Neutrophil (primary cell): ENCODE measurements around the gene BLVRA.

Experiments
- H3K27ac ChIP-seq: fragments of 200-600 bp; sonication (generic); 2 replicates; pipeline ENCODE4 v1.5.1; 2016; ENCODE audit warnings: mild to moderate bottlenecking, moderate library complexity
- H3K27me3 ChIP-seq: fragments of 200-600 bp; sonication (generic); 2 replicates; pipeline ENCODE4 v1.6.0; 2016; ENCODE audit warnings: mild to moderate bottlenecking
- H3K36me3 ChIP-seq: fragments of 200-600 bp; sonication (generic); 2 replicates; pipeline ENCODE4 v1.5.1; 2017
- H3K4me1 ChIP-seq, 2 experiments: fragments of 200-600 bp in 1 of 2; sonication (generic) in 1 of 2; 1 replicate in 1 of 2; 2 replicates in 1 of 2; pipeline versions ENCODE4 v1.5.1 to v1.6.1; 2013 to 2016; ENCODE audit warnings: low read depth in 1 of 2, low read length in 1 of 2, mild to moderate bottlenecking in 1 of 2, moderate library complexity in 1 of 2; ENCODE audit not compliant: control insufficient read depth in 1 of 2, insufficient read depth in 1 of 2
- H3K4me3 ChIP-seq, 2 experiments: fragments of 200-600 bp in 1 of 2; sonication (generic) in 1 of 2; 1 replicate in 1 of 2; 2 replicates in 1 of 2; pipeline ENCODE4 v1.5.1; 2013 to 2016; ENCODE audit warnings: low read depth in 1 of 2, low read length in 1 of 2, mild to moderate bottlenecking in 1 of 2, moderate library complexity in 1 of 2
- H3K9me3 ChIP-seq: fragments of 200-600 bp; sonication (generic); 2 replicates; pipeline ENCODE4 v1.5.1; 2016
- TF ChIP-seq, protein P1 (sequence below): fragments of 200-600 bp; sonication (generic); IDR thresholded peaks from 2 replicates; pipeline ENCODE4 v1.5.1; 2016; ENCODE audit warnings: antibody characterized with exemption

Gene BLVRA

DNA sequence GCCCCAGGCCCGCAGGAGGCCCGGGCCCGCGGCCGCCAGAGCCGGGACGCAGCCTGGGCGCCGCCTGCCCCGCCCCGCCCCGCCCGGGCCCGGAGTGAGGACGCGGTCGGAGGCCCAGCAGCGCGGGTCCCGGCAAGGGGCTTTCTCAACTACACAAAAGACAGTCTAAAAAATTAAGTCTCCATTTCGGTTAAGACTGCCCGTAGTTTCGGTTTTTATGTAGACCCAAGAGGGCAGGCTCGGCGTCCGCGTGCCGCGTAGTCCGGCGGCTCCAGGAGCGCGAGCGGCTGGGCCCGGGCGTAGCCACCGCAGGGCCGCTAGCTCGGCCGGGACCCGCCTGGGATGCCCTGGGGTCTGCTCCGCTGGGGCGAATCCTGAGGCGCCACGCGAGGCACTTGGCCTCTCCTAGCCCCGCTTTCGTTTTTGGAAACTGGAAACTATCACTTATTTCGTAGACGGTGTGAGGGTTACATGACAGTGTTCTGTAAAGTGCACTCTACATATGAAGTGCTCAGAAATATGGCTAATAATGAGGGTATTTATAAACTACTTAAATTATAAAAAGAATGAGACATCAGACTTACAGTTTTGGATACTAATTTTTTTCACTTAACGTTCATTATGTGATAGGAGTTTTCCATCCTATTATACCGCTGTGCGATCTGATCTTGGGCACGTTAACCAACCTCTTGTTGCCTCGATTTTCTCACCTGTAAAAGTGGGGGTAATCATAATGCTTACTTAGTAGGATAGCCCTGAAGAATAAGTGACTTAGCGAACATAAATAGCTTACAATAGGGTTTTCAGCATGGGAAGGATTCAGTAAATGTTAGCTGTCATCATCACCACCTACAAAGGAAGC is 573 bp downstream of the BLVRA start:
- Histone ChIP-seq H3K4me1 (peaks cover 15 to 20% of the 10 kb centered on the region in 2 experiments), H3K36me3 (no peaks in the 10 kb centered on the region), H3K27me3 (peaks cover 5% of the 10 kb centered on the region), H3K9me3 (no peaks in the 10 kb centered on the region), H3K27ac (peak overlapping the region; percentile 51), H3K4me3 (peak overlapping the region; percentile 71 to 73)
- TF ChIP-seq, protein P1, sequence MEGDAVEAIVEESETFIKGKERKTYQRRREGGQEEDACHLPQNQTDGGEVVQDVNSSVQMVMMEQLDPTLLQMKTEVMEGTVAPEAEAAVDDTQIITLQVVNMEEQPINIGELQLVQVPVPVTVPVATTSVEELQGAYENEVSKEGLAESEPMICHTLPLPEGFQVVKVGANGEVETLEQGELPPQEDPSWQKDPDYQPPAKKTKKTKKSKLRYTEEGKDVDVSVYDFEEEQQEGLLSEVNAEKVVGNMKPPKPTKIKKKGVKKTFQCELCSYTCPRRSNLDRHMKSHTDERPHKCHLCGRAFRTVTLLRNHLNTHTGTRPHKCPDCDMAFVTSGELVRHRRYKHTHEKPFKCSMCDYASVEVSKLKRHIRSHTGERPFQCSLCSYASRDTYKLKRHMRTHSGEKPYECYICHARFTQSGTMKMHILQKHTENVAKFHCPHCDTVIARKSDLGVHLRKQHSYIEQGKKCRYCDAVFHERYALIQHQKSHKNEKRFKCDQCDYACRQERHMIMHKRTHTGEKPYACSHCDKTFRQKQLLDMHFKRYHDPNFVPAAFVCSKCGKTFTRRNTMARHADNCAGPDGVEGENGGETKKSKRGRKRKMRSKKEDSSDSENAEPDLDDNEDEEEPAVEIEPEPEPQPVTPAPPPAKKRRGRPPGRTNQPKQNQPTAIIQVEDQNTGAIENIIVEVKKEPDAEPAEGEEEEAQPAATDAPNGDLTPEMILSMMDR = no peak

DNA sequence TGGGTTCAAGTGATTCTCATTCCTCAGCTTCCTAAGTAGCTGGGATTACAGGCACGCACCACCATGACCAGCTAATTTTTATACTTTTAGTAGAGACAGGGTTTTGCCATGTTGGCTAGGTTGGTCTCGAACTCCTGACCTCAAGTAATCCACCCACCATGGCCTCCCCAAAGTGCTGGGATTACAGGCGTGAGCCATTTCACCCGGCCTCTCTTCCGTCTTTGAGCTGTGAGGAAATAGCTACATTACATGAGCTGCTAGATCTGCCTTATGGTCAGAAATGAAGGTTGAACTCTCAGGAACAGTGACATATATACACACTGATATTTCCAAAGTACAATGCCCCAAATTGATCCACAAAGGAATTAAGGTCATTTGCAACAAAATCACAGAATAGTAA is 2.4 kb downstream of the BLVRA start:
- H3K4me3 ChIP-seq = no peak overlapping the region
- no peaks in the 10 kb centered on the region for H3K36me3 ChIP-seq
- peaks cover 25 to 35% of the 10 kb centered on the region in 2 experiments for H3K4me1 ChIP-seq
- no peaks in the 10 kb centered on the region for H3K9me3 ChIP-seq
- H3K27me3 ChIP-seq = peaks cover 5% of the 10 kb centered on the region
- TF ChIP-seq, protein P1 = no peak
- H3K27ac ChIP-seq = no peak overlapping the region

DNA sequence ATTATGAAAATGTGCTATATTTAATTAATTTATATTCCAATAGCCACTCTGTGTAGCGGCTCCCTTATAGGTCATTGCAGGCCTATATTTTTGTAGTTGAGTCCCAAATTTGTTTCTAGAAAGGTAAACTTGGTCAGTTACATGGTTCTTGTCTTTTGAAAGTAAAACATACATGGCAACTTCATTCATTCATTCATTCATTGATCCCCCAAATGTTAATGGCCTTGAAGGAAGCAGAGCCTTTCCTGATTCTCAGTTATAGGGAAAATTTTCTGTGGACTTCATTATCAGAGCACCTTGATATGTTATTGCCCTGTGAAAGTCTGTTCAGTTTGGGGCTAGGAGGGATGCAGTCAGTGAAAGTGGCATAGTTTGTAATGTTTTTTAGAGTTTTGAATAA is 2.9 kb downstream of the BLVRA start:
- TF ChIP-seq, protein P1 = no peak
- Histone ChIP-seq H3K27me3 (peaks cover 5% of the 10 kb centered on the region), H3K36me3 (no peaks in the 10 kb centered on the region), H3K9me3 (no peaks in the 10 kb centered on the region), H3K4me3 (no peak overlapping the region), H3K27ac (no peak overlapping the region), H3K4me1 (peaks cover 25 to 35% of the 10 kb centered on the region in 2 experiments)

DNA sequence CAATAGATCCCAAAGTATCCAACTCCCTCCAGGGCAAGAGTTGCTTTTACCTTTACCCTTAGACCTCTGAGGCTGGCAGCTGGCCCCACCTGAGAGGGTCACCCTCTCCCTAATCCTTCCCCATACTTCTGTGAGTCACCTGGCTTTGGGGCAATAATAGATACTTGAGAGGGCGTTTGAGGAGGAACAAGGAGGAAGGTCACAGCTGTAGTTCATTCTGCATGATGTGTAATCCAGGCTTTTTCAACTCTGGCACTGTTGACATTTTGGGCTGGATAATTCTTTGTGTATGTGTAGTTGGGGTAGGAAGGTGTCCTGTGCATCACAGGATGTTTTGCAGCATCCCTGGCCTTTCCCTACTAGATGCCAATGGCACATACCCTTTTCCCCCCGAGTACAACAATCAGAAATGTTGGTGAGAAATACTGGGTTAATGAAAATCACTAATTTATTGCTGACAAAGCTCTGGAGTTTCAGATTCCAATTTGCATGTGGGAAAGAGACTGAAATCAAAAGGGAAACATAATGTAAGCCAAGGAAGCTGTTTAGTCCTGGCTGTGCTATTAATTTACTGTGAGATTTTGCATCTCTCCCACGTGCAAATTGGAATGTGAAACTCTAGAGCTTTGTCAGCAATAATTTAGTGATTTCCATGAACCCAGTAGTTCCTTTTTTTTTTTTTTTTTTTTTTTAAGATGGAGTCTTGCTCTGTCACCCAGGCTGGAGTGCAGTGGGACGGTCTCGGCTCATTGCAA is 3.6 kb downstream of the BLVRA start:
- H3K27ac ChIP-seq = peak overlapping the region; percentile 8

DNA sequence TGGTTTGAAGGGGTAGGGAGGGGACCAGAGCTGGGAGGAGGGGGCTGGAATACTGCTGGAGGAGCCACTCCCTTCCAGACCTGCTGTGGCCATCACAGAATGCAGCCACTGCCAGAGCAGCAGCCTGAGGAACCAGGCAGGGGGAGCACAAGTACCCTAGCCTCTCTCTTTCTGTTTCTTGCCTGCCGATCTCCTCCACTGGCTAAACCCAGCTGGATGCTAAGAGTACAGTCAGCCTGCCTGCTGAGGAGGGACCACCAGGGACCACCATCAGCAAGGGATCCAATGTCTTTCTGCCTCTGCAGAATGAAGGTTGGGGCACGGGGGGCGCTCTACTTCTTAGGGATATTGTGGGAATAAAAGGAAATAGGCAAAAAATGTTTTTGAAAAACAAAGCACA is 4.7 kb downstream of the BLVRA start:
- H3K4me1 ChIP-seq = peaks cover 19 to 30% of the 10 kb centered on the region in 2 experiments
- H3K9me3 ChIP-seq = no peaks in the 10 kb centered on the region
- TF ChIP-seq, protein P1 = no peak
- H3K27ac ChIP-seq = no peak overlapping the region
- H3K27me3 ChIP-seq = peaks cover under 1% of the 10 kb centered on the region
- H3K4me3 ChIP-seq = no peak overlapping the region
- H3K36me3 ChIP-seq = no peaks in the 10 kb centered on the region

More for the DNA sequence above, 3.6 kb downstream of the BLVRA start:
- no peaks in the 10 kb centered on the region for H3K9me3 ChIP-seq
- H3K4me1 ChIP-seq = peaks cover 25 to 35% of the 10 kb centered on the region in 2 experiments
- TF ChIP-seq, protein P1 = no peak
- peaks cover 5% of the 10 kb centered on the region for H3K27me3 ChIP-seq
- no peak overlapping the region for H3K4me3 ChIP-seq
- H3K36me3 ChIP-seq = no peaks in the 10 kb centered on the region
